ENCODE measurements around the gene EAF1.
"Not testable (repeated sequence)": the region's sequence is repeated elsewhere in the genome, so short reads cannot be mapped to it uniquely, and the experiment has no call there.

EAF1 gene

GRCh38 chr3:15405448-15406050, 21.8 kb upstream of the EAF1 start:
- peak; percentile 53 for DNase-seq (ENCODE audit: low spot score)

GRCh38 chr3:15409239-15409638, 18.2 kb upstream of the EAF1 start:
- no peak for DNase-seq (ENCODE audit: low spot score)

GRCh38 chr3:15409774-15410173, 17.6 kb upstream of the EAF1 start:
- no peak for DNase-seq (ENCODE audit: low spot score)

DNA sequence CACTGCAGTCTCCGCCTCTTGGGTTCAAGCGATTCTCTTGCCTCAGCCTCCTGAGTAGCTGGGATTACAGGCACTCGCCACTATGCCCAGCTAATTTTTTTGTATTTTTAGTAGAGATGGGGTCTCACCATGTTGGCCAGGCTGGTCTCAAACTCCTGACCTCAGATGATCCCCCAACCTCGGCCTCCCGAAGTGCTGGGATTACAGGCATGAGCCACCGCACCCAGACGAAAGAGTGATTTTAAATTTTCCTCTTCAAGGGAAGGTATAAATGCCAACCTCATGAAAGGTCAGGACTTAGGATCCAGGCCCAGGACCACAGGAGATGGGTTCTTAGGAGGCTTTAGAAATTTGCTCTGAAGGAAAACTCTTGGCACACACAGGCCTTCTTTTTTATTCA, 16.4 kb upstream of the EAF1 start:
- DNase-seq (ENCODE audit: low spot score), result not testable (repeated sequence)

GRCh38 chr3:15420871-15421270, 6.5 kb upstream of the EAF1 start:
- DNase-seq (ENCODE audit: low spot score), result no peak

DNA sequence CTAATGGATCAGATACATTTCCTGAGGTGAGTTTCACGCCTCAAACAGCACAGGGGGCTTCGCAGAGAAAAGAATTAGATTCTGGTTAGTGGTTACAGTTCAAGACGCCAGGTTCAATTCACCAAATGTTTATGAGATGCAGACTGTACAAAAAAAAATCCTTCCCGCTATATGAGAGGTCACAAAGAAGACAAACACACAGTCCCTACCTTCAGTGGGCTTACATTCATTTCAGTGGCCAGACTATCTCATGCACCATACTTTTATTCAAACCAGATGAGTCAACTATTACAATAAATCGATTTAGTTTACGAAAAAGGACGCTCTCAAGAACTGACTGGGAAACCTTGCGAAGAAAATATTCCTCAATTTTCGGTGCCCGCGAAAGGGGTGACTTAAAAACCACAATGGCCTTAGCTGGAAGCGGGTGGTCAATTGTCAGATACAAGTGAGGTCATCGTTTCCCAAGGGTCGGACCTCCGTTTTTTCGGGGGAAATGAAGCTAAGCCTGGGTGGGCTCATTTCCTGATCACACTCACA, 749 bp upstream of the EAF1 start:
- DNase-seq (ENCODE audit: low spot score), result no peak

GRCh38 chr3:15427981-15428380, 583 bp downstream of the EAF1 start:
- DNase-seq (ENCODE audit: low spot score), result no peak

GRCh38 chr3:15428539-15428938, 1.1 kb downstream of the EAF1 start:
- DNase-seq (ENCODE audit: low spot score), result peak; percentile 38

DNA sequence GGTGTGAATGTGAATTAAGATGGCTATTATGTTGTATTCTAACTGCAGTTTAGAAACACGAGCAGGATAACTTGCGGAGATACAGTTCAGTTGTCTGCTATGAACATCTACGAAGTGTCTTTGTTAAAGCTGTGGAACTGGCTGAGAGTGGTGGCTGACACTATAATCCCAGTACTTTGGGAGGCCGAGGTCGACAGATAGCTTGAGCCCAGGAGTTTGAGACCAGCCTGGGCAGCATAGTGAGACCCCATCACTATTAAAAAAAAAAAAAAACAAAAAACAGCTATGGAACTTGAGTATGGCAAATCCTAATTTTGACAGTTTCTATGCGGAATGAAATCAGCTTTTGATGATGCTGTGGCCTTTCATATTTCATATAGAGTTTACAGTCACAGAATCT, 1.7 kb downstream of the EAF1 start:
- DNase-seq (ENCODE audit: low spot score), result no peak

DNA sequence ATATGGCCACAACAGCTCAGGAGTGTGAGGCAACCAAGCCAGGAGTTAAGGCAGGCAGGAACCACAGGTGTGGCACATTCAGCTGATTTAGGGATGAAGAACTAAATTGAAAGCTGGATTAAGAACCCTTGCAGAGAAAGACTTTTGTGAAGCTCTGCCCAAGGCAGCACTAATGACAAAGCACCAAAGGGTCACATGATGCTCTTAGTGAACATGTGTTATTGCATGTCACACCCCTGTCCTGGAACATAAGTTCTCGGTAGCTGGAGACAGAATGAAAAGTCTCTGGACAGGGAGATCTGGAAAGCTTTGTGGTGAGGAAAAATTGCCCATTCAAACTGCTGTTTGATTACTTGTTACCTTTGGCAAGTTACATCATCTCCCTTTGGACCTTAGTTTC, 3.2 kb downstream of the EAF1 start:
- no peak for DNase-seq (ENCODE audit: low spot score)

DNA sequence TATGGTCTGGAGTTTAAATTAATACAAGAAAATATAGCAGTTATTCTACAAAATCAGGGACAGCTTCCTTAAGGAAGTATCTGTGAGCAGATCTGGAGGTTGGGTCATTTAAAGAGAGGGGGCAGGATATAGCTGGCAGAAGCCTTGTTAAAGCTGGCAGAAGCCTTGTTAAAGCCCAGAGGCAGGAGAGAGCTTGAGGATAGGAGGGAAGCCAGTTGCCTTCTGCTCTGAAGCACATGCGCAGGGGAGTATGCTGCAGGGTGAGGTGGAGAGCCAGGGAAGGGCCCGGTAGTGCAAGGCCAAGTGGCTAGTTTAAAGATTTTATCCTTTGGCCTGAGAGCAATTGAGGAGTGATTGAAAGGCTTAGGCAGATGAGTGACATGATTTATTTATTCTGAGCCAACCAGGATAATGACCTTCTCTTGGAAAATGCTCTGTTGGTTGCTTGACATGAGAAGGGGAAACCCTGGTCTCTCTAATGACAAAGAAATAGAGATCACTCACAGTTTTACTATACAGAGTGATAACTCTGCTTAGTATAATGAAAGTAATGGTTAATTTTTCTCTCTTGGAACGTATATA, 3.9 kb downstream of the EAF1 start:
- no peak for DNase-seq (ENCODE audit: low spot score)

GRCh38 chr3:15433531-15433930, 6.1 kb downstream of the EAF1 start:
- no peak for DNase-seq (ENCODE audit: low spot score)

DNA sequence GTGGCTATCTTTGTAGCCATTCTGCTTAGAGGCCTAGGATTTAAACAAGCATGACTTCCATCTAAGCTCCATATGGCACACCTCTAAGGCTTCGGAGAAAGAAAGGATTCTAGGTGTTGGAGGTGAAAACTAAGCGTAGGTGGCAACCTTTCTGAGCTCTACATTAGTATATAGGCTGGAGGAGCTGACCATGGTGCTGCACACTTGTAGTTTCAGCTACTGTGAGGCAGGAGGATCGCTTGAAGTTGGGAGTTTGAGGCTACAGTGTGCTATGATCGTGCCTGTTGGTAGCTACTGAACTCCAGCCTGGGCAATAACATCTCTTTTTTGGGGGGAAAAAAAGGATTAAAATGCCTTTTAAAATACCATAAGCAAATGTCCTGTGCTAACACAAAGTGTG, 7.4 kb downstream of the EAF1 start:
- no peak for DNase-seq (ENCODE audit: low spot score)

DNA sequence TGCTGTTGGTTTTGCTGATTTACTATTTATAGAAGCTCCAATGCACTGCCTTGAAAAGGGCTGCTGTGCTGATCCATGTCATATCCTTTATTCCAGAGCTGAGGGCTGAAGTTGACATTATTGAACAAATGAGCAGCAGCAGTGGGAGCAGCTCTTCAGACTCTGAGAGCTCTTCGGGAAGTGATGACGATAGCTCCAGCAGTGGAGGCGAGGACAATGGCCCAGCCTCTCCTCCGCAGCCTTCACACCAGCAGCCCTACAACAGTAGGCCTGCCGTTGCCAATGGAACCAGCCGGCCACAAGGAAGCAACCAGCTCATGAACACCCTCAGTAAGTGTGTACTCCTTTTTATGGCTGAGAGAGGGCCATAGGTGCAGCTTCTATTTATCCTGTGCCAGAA, 8.8 kb downstream of the EAF1 start:
- DNase-seq (ENCODE audit: low spot score), result no peak

DNA sequence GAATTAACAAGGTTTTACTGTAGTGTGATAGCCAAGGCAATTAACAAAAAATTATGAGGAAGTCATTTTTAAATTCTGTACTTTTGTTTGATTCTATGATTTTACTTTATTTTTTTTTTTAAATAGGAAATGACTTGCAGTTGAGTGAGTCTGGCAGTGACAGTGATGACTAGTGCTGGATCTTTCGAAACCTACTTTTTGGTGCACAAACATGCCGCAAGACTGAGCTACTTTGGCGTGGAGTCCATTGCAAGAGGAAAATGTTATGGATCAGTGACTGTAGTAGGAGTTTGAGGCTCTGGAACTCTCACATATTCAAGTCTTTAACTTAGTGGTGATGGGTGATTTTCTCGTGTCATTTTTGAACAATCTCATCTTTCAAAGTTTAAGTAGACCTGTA, 11.6 kb downstream of the EAF1 start:
- DNase-seq (ENCODE audit: low spot score), result no peak

DNA sequence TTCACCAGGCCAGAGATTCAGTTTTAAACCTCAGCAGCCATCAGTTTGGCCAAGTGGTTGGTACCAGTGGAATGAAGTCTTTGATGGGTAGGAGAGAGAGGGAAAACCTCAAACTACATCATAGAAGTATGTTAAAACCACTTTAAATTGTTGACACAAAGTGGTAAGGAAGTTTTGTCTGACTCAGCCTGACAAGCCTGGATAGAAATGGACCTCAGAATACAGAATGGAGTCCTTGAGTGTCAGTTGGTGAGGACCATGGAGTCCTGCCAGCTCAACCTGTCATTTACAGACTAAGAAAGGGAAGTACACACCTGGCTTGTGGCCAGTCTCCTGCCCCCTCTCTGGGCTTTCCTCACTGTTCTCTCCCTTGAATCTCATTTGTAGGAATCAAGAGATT, 12.1 kb downstream of the EAF1 start:
- no peak for DNase-seq (ENCODE audit: low spot score)

- no peak for DNase-seq (ENCODE audit: low spot score)
Measured at GRCh38 chr3:15440891-15441290, 13.5 kb downstream of the EAF1 start.

DNA sequence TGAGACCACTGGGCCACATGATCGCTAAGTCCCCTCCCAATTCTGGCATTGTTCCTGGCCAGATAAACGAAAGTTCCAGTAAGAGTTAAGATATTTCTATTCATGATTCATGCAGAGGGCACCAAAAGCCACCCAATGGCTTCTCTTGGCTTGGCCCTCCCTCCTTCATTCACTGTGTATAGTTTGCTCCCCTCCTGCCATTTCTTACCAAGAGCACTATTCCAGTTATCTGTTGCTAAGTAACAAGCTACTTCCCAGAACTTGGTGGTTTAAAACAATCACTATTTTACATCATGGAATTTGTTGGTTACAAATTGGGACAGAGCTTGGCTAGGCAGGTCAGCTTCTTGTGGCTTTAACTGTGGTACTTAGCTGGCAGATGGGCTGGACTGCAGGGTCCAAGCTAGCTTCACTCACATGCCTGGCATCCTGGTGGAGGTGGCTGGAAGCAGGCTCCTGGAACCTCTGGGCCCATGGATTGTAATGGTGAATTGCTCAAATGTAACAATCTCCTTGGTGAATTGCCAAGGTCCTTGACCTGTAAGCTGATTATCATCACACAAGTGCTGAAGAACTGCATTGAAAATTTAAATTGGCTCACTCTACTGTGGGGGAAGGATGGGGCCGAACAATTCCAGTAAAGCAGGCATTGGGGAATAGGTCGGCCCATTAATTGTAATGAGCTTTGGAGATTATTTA, 16.6 kb downstream of the EAF1 start:
- DNase-seq (ENCODE audit: low spot score), result no peak

- no peak for DNase-seq (ENCODE audit: low spot score)
Measured at GRCh38 chr3:15449489-15450224, 22.3 kb downstream of the EAF1 start.

DNA sequence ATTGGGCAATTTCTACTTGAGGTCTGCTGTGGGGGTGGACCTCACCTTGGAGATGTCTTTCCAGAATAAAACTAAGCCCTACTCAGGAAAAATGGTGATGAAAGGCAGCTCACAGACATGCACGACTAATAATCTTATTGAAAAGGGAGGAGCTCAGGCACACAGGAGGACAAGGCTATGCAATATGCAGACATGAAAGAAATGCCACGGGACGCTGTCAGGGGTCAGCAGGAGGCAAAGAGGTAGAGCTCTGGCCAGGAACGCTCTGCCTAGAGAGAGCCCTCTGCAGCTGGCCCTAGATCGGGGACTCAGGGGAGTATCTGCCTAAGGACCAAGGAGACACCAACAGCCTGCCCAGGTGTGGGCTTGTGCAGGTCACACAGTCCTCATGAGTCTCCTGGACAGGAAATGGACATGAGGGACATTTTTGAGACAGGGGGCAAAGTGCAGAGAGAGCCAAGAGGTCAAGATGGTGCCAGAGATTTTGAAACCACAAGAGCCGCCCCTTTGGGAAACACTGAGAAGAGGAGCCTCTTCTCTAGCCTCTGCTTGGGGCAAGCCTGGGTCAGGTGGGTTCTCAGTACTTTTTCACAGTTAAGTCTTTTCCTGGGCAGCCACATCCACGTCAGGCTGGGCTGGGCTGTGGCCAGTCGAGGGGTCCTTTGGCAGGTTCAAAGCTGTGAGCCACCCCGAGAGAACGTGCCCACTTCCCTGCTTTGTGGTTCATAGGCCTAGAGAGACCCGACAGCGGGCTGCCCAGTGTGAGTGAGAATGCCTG, 23.2 kb downstream of the EAF1 start:
- no peak for DNase-seq (ENCODE audit: low spot score)

DNA sequence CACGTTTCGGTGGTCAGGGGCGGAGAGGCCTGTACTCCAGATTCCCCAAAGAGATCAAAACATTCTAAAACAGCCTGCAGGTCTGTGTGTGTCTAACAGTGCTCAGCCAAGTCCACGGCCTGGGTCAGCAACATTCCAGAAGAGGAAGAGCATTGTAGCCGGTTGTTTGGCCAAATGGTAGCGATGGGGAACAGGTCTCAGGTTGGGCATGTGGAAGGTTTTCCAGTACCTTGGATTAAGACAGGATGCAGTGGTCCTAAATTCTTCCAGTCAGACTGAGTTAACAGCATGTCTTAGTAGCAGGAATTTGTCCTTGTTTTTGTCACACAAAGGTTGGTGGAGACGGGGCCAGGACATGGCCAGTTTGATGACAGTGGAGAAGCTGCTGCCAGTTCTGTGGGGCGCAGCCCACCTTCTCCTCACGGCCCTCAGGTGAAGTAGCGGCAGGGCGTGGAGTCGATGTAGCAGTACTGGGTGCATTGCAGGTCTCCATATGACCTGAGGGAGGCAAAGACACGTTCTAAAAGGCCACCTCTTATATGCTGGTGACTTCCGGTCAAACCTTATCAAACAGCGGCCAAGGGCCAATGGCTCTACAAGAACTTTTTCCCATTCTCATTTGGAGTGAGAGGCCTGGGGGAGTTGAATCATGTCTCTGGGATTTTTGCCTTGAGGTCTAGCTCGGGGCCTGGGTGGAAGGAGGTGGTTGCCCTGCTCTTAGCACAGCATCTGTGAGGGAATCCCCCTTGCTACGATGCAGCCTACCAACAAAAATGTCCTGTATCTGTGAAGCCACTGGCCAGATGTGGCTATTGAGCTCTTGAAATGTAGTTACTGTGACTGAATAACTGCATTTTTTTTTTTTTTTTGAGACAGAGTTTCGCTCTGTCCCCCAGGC, 24.1 kb downstream of the EAF1 start:
- no peak for DNase-seq (ENCODE audit: low spot score)

Data from hematopoietic multipotent progenitor cell treated with erythropoietin and hydrocortisone succinate and interleukin-3 and kit ligand, for 15 days (in vitro differentiated cells).